GM12878 (cell line): ENCODE data around the gene TCEA2. TPM values are rescaled to one million over a fixed set of nuclear protein-coding genes. Genes with fewer than 3 reads are reported as not detected.

Experiments
- ATAC-seq: fragments of 200-7000 bp; cut with Tn5 transposase; 3 replicates; pipeline ENCODE4 v1.9.1; 2020; ENCODE audit warnings: mild to moderate bottlenecking, moderate library complexity
- BruUV-seq: library from RNA; stranded (reverse); fragments of 400-500 nt; replicated peaks from 2 replicates; lab custom pipeline; 2021; lab: Mats Ljungman, UMichigan
- CTCF ChIA-PET: fragments of 300-600 bp; sonication (Branson Sonifier 250); formaldehyde crosslinking; extraction: SDS; loops from one replicate; lab custom pipeline; 2021; ENCODE audit warnings: inconsistent platforms; lab: Yijun Ruan, JAX
- POLR2A ChIA-PET: fragments of 350-600 bp; formaldehyde crosslinking; extraction: SDS; loops from one replicate; lab custom pipeline; 2021; ENCODE audit warnings: inconsistent platforms; lab: Charles Lee
- RAD21 ChIA-PET: fragments of 300-600 bp; sonication (Branson Sonifier 250); formaldehyde crosslinking; loops from one replicate; lab custom pipeline; 2023; ENCODE audit warnings: antibody characterized with exemption; ENCODE audit not compliant: unreplicated experiment; lab: Charles Lee
- SMC1A ChIA-PET: fragments of 300-600 bp; sonication (Branson Sonifier 250); formaldehyde crosslinking; loops from one replicate; lab custom pipeline; 2023; ENCODE audit not compliant: unreplicated experiment, uncharacterized antibody; lab: Charles Lee
- DNase-seq: peaks from one replicate; pipeline ENCODE4 v3.0.0-alpha.2; 2011; ENCODE audit warnings: low read depth, low spot score
- FAIRE-seq: peaks from 3 replicates; lab custom pipeline; 2011; peaks lifted over from hg19 to GRCh38; lab: Jason Lieb, UNC
- H2AFZ ChIP-seq: 2 replicates; pipeline ENCODE4 v1.6.0; 2011; ENCODE audit warnings: low read depth, low read length, control low read depth; ENCODE audit not compliant: control insufficient read depth
- H3K27ac ChIP-seq: 2 replicates; pipeline ENCODE4 v1.5.1; 2011; ENCODE audit warnings: control low read depth; ENCODE audit not compliant: control insufficient read depth, insufficient read depth
- H3K27me3 ChIP-seq, 2 experiments: replicated peaks in 1 of 2; 2 replicates each; pipeline versions ENCODE4 v1.6.0 to v1.6.1; 2011; ENCODE audit warnings: low read length in 1 of 2; ENCODE audit not compliant: control insufficient read depth in 2 of 2, insufficient read depth in 2 of 2
- H3K36me3 ChIP-seq, 2 experiments: 2 replicates each; pipeline ENCODE4 v1.5.1; 2011; ENCODE audit warnings: low read length in 1 of 2; ENCODE audit not compliant: control insufficient read depth in 2 of 2, insufficient read depth in 2 of 2
- H3K4me1 ChIP-seq: 2 replicates; pipeline ENCODE4 v1.6.1; 2011; ENCODE audit warnings: mild to moderate bottlenecking, low read length, moderate library complexity, mixed read lengths; ENCODE audit not compliant: control insufficient read depth, insufficient read depth
- H3K4me2 ChIP-seq: 2 replicates; pipeline ENCODE4 v1.6.0; 2011; ENCODE audit warnings: control low read depth; ENCODE audit not compliant: control insufficient read depth, insufficient read depth
- H3K4me3 ChIP-seq: fragments of 200-600 bp; sonication (generic); 2 replicates; pipeline ENCODE4 v1.5.1; 2016
- H3K79me2 ChIP-seq: 2 replicates; pipeline ENCODE4 v1.6.0; 2011; ENCODE audit warnings: low read length; ENCODE audit not compliant: control insufficient read depth, insufficient read depth
- H3K9ac ChIP-seq: 2 replicates; pipeline ENCODE4 v1.8.0; 2011; ENCODE audit warnings: low read length, control low read depth, mixed read lengths; ENCODE audit not compliant: control insufficient read depth, insufficient read depth
- H3K9me3 ChIP-seq: replicated peaks from 3 replicates; pipeline ENCODE4 v1.5.1; 2011; ENCODE audit warnings: mild to moderate bottlenecking, low read length; ENCODE audit not compliant: control insufficient read depth, insufficient read depth
- H4K20me1 ChIP-seq: 2 replicates; pipeline ENCODE4 v1.6.0; 2011; ENCODE audit not compliant: control insufficient read depth, insufficient read depth
- BHLHE40 ChIP-seq, 2 experiments: fragments of 450-650 bp in 1 of 2; IDR thresholded peaks; 2 replicates each; pipeline ENCODE4 v1.6.1; 2011 to 2017; ENCODE audit warnings: low read depth in 2 of 2, borderline replicate concordance in 1 of 2, improper control_type of control experiment in 1 of 2, low read length in 1 of 2, mild to moderate bottlenecking in 1 of 2
- CHD2 ChIP-seq: IDR thresholded peaks from 2 replicates; pipeline ENCODE4 v1.6.1; 2011; ENCODE audit warnings: low read depth, low read length, improper control_type of control experiment, borderline replicate concordance
- HDAC2 ChIP-seq: fragments of 200-600 bp; sonication (generic); IDR thresholded peaks from 2 replicates; pipeline ENCODE4 v1.6.1; 2017
- KDM1A ChIP-seq: fragments of 200-600 bp; sonication (generic); IDR thresholded peaks from 2 replicates; pipeline ENCODE4 v1.6.1; 2016; ENCODE audit warnings: borderline replicate concordance
- NRF1 ChIP-seq: conservative IDR thresholded peaks from 2 replicates; pipeline ENCODE4 v1.6.1; 2011; ENCODE audit warnings: mild to moderate bottlenecking, low read depth, low read length, improper control_type of control experiment
- RAD21 ChIP-seq: IDR thresholded peaks from 2 replicates; pipeline ENCODE4 v1.6.1; 2011; ENCODE audit warnings: mild to moderate bottlenecking, low read depth, low read length, moderate library complexity; ENCODE audit not compliant: insufficient read depth
- RUNX3 ChIP-seq: IDR thresholded peaks from 2 replicates; pipeline ENCODE4 v1.6.1; 2012; ENCODE audit warnings: low read length, inconsistent platforms
- SUZ12 ChIP-seq: fragments of 200-600 bp; sonication (generic); IDR thresholded peaks from one replicate; pipeline ENCODE4 v1.6.1; 2018; ENCODE audit warnings: antibody characterized with exemption, mild to moderate bottlenecking; ENCODE audit not compliant: unreplicated experiment
- YBX1 ChIP-seq: fragments of 450-650 bp; IDR thresholded peaks from 2 replicates; pipeline ENCODE4 v1.6.1; 2016; ENCODE audit warnings: antibody characterized with exemption
- ZNF622 ChIP-seq: fragments of 450-650 bp; IDR thresholded peaks from 2 replicates; pipeline ENCODE4 v1.6.1; 2017; ENCODE audit warnings: mild to moderate bottlenecking, inconsistent platforms
- WGBS: methylation state at CpG from one replicate; pipeline ENCODE4 v1.1.6; 2016; ENCODE audit warnings: low lambda C conversion rate; ENCODE audit not compliant: insufficient replicate concordance, insufficient coverage; ENCODE audit errors: missing lambda C conversion rate; 5-methylcytosine and 5-hydroxymethylcytosine counted together
- in situ Hi-C: fragments of 300-500 bp; cut with MboI; formaldehyde crosslinking; loops from 9 replicates; pipeline ENCODE4 v1.14.3; 2018; ENCODE audit warnings: mixed read lengths
- intact Hi-C: fragments of 100-400 bp; cut with micrococcal nuclease; formaldehyde crosslinking; loops from one replicate; pipeline ENCODE4 v1.14.2; 2022; ENCODE audit not compliant: unreplicated experiment
- polyA plus RNA-seq, 11 experiments: library from polyadenylated mRNA; depleted of rRNA in 4 of 11; unstranded in 6 of 11; stranded (reverse) in 5 of 11; fragments of >200 nt; fragmentation: Nextera tagmentation in 4 of 11; fragmentation: Illumina TruSeq in 1 of 11; extraction: Ambion mirVana in 4 of 11; extraction: Trizol in 1 of 11; gene quantifications; 1 replicate in 1 of 11; 2 replicates in 10 of 11; pipeline versions ENCODE4 v1.2.1 to v1.2.3, GENCODE V29; 2011 to 2016; ENCODE audit warnings: inconsistent platforms in 2 of 11, missing spikeins in 2 of 11, low read depth in 1 of 11
- total RNA-seq, 4 experiments: library from RNA; depleted of rRNA in 3 of 4; stranded (reverse); fragments of >200 nt in 3 of 4; fragmentation: Illumina TruSeq in 1 of 4; extraction: Trizol in 1 of 4; gene quantifications; 2 replicates each; pipeline versions ENCODE4 v1.2.1 to v1.2.3, GENCODE V29; 2013 to 2021
- TF ChIP-seq, protein P1 (sequence below): fragments of 450-650 bp; formaldehyde crosslinking; IDR thresholded peaks from 2 replicates; pipeline ENCODE4 v1.4.0; 2020; ENCODE audit warnings: mild to moderate bottlenecking, moderate library complexity

The TCEA2 gene
- total and polyA plus RNA-seq, 10 of the 15 experiments (the other 5 are each of a cell fraction or from before 2014, with no cell fraction given): 3.4 to 42.5 (median 13.3) TPM

DNA sequence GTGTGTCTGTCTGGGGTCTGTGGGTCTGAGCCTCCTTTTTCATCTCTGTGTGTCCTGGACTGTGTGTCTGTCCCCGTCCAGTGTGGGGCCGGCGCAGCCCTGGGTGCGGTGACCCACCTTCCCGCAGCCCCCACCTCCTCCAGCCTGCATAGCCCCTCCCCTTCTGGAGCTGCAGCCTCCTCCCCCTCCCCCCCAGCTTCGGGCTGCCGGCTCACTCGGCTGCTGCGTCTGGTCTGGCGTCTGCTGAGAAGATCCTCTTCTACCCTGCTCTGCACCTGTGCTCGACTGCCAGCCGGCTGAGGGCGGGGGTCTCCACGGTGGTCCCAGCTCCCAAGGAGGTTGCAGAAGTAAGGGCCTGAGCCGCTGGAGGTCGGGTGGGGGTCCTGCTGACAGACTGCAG is 28.8 kb downstream of the TCEA2 start:
- ChIA-PET CTCF (no interaction called here), RAD21 (no interaction called here), SMC1A (no interaction called here)

More for the DNA sequence above, 28.8 kb downstream of the TCEA2 start:
- Histone ChIP-seq H3K9me3 (peaks cover 5% of the 10 kb centered on the region; the same call in 1 of the 3 replicates), H3K9ac (no peak overlapping the region), H4K20me1 (no peaks in the 10 kb centered on the region), H3K79me2 (no peaks in the 10 kb centered on the region), H3K4me2 (no peak overlapping the region), H3K4me1 (peaks cover 7% of the 10 kb centered on the region), H2AFZ (no peak overlapping the region), H3K36me3 (no peaks in the 10 kb centered on the region), H3K4me3 (no peak overlapping the region), H3K27ac (no peak overlapping the region), H3K27me3 (no peaks in the 10 kb centered on the region)
- DNase-seq (no peak), FAIRE-seq (no peak), ATAC-seq (peak; percentile 41)
- intact Hi-C loops: no loop called here
- in situ Hi-C loops: no loop called here
- WGBS: 35% methylated on average over 11 of the region's 16 CpGs
- POLR2A ChIA-PET: interaction anchor here (0.5 kb wide), 1 partner anchor 32 kb away, joined by 3 read pairs; no protein-coding TSS in a partner anchor
- BruUV-seq: no TSS peak
- TF ChIP-seq YBX1 (no peak), CHD2 (no peak), BHLHE40 (IDR thresholded peaks at IDR 0.05; ENCODE audit: borderline replicate concordance in 1 of 2, low read depth in 2 of 2, low read length in 1 of 2) (no peak), RAD21 (no peak), HDAC2 (no peak), RUNX3 (no peak), KDM1A (no peak), ZNF622 (no peak), NRF1 (no peak), SUZ12 (no peak)
- TF ChIP-seq, protein P1, sequence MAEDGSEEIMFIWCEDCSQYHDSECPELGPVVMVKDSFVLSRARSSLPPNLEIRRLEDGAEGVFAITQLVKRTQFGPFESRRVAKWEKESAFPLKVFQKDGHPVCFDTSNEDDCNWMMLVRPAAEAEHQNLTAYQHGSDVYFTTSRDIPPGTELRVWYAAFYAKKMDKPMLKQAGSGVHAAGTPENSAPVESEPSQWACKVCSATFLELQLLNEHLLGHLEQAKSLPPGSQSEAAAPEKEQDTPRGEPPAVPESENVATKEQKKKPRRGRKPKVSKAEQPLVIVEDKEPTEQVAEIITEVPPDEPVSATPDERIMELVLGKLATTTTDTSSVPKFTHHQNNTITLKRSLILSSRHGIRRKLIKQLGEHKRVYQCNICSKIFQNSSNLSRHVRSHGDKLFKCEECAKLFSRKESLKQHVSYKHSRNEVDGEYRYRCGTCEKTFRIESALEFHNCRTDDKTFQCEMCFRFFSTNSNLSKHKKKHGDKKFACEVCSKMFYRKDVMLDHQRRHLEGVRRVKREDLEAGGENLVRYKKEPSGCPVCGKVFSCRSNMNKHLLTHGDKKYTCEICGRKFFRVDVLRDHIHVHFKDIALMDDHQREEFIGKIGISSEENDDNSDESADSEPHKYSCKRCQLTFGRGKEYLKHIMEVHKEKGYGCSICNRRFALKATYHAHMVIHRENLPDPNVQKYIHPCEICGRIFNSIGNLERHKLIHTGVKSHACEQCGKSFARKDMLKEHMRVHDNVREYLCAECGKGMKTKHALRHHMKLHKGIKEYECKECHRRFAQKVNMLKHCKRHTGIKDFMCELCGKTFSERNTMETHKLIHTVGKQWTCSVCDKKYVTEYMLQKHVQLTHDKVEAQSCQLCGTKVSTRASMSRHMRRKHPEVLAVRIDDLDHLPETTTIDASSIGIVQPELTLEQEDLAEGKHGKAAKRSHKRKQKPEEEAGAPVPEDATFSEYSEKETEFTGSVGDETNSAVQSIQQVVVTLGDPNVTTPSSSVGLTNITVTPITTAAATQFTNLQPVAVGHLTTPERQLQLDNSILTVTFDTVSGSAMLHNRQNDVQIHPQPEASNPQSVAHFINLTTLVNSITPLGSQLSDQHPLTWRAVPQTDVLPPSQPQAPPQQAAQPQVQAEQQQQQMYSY: no peak
